Stimulated activated CD4-positive, alpha-beta T cell treated with anti-CD3 and anti-CD28 coated beads, Interleukin-15, amount 100 ng/mL, for 48 hours (primary cell): ENCODE data around the gene DNMT1.

Source experiments
- DNase-seq, 2 donors: peaks; one replicate each; pipeline ENCODE4 v3.0.0-alpha.2; 2020; ENCODE audit warnings: low read depth in 2 of 2

Gene DNMT1

GRCh38 chr19:10113964-10114650, 80.6 kb downstream of the DNMT1 start:
- DNase-seq = no peak

GRCh38 chr19:10113592-10113963, 81.2 kb downstream of the DNMT1 start:
- no peak for DNase-seq

- DNase-seq = peak in 1 of 2 donors; percentile 65
Observed at GRCh38 chr19:10112895-10113591, 81.7 kb downstream of the DNMT1 start.

- peak in 1 of 2 donors; percentile 57 for DNase-seq
Observed at GRCh38 chr19:10112037-10112761, 82.6 kb downstream of the DNMT1 start.

- DNase-seq = peak in 1 of 2 donors; percentile 69
Observed at GRCh38 chr19:10111405-10111811, 83.3 kb downstream of the DNMT1 start, which contains the start of gene P2RY11. Gene P2RY11, plus strand, starts transcription at chr19:10111693. Its CDS starts 29 bp downstream, at chr19:10111722.

- DNase-seq = no peak
Observed at GRCh38 chr19:10110972-10111317, 83.8 kb downstream of the DNMT1 start.

GRCh38 chr19:10110076-10110971, 84.4 kb downstream of the DNMT1 start:
- DNase-seq = no peak

GRCh38 chr19:10109528-10109927, 85.2 kb downstream of the DNMT1 start:
- no peak for DNase-seq

- DNase-seq = no peak
Observed at GRCh38 chr19:10107817-10108367, 86.9 kb downstream of the DNMT1 start.

- no peak for DNase-seq
Observed at GRCh38 chr19:10107254-10107653, 87.5 kb downstream of the DNMT1 start.

- peak; percentile 97 to 98 for DNase-seq
Observed at GRCh38 chr19:10106100-10106936, 88.4 kb downstream of the DNMT1 start, which contains the start of gene PPAN. Gene PPAN, plus strand, starts transcription at chr19:10106362. Its CDS starts 33 bp downstream, at chr19:10106395.

- DNase-seq = peak; percentile 80 to 85
Observed at GRCh38 chr19:10105509-10106099, 89.1 kb downstream of the DNMT1 start.

GRCh38 chr19:10104665-10105508, 89.9 kb downstream of the DNMT1 start:
- DNase-seq = peak; percentile 64 to 71

- no peak for DNase-seq
Observed at GRCh38 chr19:10104130-10104513, 90.6 kb downstream of the DNMT1 start.

GRCh38 chr19:10102787-10103236, 91.9 kb downstream of the DNMT1 start:
- no peak for DNase-seq

- DNase-seq = no peak
Observed at GRCh38 chr19:10100163-10100785, 94.5 kb downstream of the DNMT1 start.

GRCh38 chr19:10096615-10096963, 98.2 kb downstream of the DNMT1 start:
- no peak for DNase-seq

- DNase-seq = peak; percentile 77 to 85
Observed at GRCh38 chr19:10095948-10096614, 98.7 kb downstream of the DNMT1 start.
